ENCODE data around the gene LARGE1. TPM values are rescaled to one million over a fixed set of nuclear protein-coding genes. Genes with fewer than 3 reads are reported as not detected.
A peak's percentile ranks its signal among the peaks of the same experiment; 100 is the strongest.

LARGE1 gene
- total RNA-seq, 1 donor from 2014 or later, result 29.5 TPM

DNA sequence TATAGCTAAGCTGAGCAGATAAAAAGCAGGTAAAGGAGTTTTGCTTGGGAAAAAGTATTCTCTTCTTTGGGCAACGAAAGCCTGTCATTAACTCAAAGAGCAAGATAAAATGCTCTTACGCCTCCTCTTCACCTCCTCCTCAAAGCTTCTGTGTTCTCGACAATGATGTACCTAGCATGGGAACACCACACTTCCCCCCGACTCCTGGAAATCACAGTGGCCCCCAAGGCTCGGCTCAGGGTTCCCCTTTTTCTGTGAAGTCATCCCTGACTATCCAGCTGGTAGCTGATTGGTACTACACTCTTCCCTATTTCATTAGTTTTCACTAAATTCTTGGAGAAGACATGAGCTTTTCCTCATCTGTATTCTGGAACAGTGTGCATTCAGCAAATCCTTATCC lies 336.1 kb downstream of the LARGE1 start:
- Histone ChIP-seq H3K27ac (no peak overlapping the region), H3K36me3 (no peaks in the 10 kb centered on the region), H3K4me3 (no peak overlapping the region), H3K4me1 (peaks cover 2% of the 10 kb centered on the region), H3K27me3 (no peaks in the 10 kb centered on the region), H3K9me3 (no peaks in the 10 kb centered on the region)
- DNase-seq (ENCODE audit: extremely low spot score in 2 of 2), result no peak
- intact Hi-C loops (cut with DNase I), result loop anchor here (5.0 kb wide), 1 partner anchor 62 kb away; no protein-coding TSS in a partner anchor
- TF ChIP-seq, protein P1, sequence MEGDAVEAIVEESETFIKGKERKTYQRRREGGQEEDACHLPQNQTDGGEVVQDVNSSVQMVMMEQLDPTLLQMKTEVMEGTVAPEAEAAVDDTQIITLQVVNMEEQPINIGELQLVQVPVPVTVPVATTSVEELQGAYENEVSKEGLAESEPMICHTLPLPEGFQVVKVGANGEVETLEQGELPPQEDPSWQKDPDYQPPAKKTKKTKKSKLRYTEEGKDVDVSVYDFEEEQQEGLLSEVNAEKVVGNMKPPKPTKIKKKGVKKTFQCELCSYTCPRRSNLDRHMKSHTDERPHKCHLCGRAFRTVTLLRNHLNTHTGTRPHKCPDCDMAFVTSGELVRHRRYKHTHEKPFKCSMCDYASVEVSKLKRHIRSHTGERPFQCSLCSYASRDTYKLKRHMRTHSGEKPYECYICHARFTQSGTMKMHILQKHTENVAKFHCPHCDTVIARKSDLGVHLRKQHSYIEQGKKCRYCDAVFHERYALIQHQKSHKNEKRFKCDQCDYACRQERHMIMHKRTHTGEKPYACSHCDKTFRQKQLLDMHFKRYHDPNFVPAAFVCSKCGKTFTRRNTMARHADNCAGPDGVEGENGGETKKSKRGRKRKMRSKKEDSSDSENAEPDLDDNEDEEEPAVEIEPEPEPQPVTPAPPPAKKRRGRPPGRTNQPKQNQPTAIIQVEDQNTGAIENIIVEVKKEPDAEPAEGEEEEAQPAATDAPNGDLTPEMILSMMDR (IDR thresholded peaks at IDR 0.05), result no peak
- no peak for TF ChIP-seq POLR2AphosphoS5 (IDR thresholded peaks at IDR 0.05; ENCODE audit: insufficient read depth in 1 of 2, low read depth in 1 of 2)
- TF ChIP-seq POLR2A (IDR thresholded peaks at IDR 0.05), result no peak

DNA sequence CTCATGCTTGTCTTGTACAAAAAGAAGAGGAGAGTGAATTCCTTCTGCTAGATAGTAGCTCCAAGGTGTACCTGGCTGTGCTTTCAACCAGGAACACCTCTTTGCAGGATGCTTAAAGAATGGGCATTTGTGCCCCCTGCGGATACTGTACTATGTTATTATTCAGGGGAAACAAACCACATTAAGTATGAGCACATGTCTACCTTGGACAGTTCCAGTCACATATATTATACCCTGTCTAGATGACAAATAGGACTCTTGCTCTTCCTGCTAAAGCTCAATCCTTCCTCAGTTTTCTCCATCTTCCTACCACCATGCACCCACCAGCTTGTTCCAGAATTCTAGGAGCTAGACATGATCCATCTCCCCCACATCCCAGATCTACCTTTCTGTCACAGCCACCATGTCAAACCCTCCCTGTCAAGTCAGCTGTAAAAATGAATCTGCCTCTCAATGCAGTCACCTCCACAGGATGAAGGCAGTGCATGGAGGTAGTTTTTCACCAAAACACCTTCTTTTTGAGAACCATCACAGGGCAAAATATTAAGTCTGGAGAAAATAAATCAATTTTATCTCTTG lies 337.4 kb downstream of the LARGE1 start:
- H3K27ac ChIP-seq, result no peak overlapping the region
- intact Hi-C loops (cut with DNase I), result loop anchor here (5.0 kb wide), 1 partner anchor 61 kb away; no protein-coding TSS in a partner anchor
- no peaks in the 10 kb centered on the region for H3K36me3 ChIP-seq
- H3K9me3 ChIP-seq, result no peaks in the 10 kb centered on the region
- no peak for DNase-seq (ENCODE audit: extremely low spot score in 2 of 2)
- H3K4me1 ChIP-seq, result peaks cover 15% of the 10 kb centered on the region
- TF ChIP-seq POLR2A (IDR thresholded peaks at IDR 0.05) (no peak), POLR2AphosphoS5 (IDR thresholded peaks at IDR 0.05; ENCODE audit: insufficient read depth in 1 of 2, low read depth in 1 of 2) (no peak)
- TF ChIP-seq, protein P1 (IDR thresholded peaks at IDR 0.05), result no peak
- no peak overlapping the region for H3K4me3 ChIP-seq
- no peaks in the 10 kb centered on the region for H3K27me3 ChIP-seq

DNA sequence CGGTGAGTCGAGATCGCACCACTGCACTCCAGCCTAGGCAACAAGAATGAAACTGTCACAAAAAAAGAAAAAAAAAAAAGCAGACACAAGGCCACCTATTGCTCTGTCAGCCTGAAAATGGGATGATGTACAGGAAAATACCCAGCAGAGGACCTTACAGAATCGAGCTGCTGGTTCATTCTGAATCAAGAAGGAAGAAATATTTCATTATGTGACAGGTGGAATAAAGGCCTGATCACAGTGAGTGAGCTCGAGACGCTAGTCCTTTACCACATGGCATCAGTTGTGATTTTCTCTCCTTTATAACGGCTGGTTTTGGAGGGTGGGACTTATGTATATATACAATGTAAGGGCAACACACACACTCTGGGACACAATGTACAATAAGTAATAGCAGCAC lies 340.0 kb downstream of the LARGE1 start:
- Histone ChIP-seq H3K9me3 (no peaks in the 10 kb centered on the region), H3K27me3 (no peaks in the 10 kb centered on the region), H3K4me3 (no peak overlapping the region), H3K4me1 (peaks cover 17% of the 10 kb centered on the region), H3K27ac (no peak overlapping the region), H3K36me3 (no peaks in the 10 kb centered on the region)
- intact Hi-C loops (cut with DNase I), result loop anchor here (5.0 kb wide), 1 partner anchor 58 kb away; no protein-coding TSS in a partner anchor
- DNase-seq (ENCODE audit: extremely low spot score in 2 of 2), result no peak
- TF ChIP-seq POLR2AphosphoS5 (IDR thresholded peaks at IDR 0.05; ENCODE audit: insufficient read depth in 1 of 2, low read depth in 1 of 2) (no peak), POLR2A (IDR thresholded peaks at IDR 0.05) (no peak)
- TF ChIP-seq, protein P1 (IDR thresholded peaks at IDR 0.05), result no peak

DNA sequence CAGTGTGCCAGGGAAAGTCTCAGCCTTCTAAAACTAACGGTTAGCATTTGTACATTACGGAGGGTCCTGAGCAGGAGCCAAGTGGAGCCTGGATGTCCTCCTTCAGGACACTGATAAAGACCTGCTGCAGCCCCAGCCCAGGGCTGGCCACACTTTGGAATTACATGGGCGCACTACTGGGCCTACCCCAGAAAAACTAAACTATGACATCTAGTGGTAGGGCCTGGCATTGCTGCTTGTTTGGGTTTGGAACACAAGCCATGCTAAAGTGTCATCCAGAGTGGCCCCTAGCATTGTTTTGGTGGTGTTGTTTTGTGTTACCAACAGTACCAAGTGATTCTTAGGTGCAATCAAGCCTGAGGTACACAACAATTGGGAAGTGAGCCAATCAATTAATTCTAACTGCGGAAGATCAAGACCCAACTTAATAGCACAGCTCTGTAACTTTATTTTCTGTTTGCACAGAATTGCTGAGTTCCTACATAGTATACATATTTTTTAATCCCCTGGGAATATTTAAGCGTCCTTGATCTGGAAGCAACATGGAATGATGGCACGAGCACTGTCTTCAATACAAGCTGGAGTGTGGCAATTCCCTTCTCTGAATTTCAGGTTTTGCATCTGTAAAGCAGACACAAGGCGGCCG lies 340.7 kb downstream of the LARGE1 start:
- intact Hi-C loops (cut with DNase I), result loop anchor here (5.0 kb wide), 1 partner anchor 57 kb away; no protein-coding TSS in a partner anchor
- H3K27ac ChIP-seq, result no peak overlapping the region

More for the DNA sequence above, 340.7 kb downstream of the LARGE1 start:
- no peak overlapping the region for H3K4me3 ChIP-seq
- TF ChIP-seq, protein P1 (IDR thresholded peaks at IDR 0.05), result peak; percentile 66 to 74 (median 73)
- no peak for TF ChIP-seq POLR2AphosphoS5 (IDR thresholded peaks at IDR 0.05; ENCODE audit: insufficient read depth in 1 of 2, low read depth in 1 of 2)
- H3K36me3 ChIP-seq, result no peaks in the 10 kb centered on the region
- no peaks in the 10 kb centered on the region for H3K27me3 ChIP-seq
- peaks cover 17% of the 10 kb centered on the region for H3K4me1 ChIP-seq
- no peaks in the 10 kb centered on the region for H3K9me3 ChIP-seq
- DNase-seq (ENCODE audit: extremely low spot score in 2 of 2), result no peak
